ENCODE data around the gene GDPD4. TPM values are rescaled to one million over a fixed set of nuclear protein-coding genes. Genes with fewer than 3 reads are reported as not detected.

Gene GDPD4
- total and polyA plus RNA-seq, 2 of the 4 experiments (the other 2 are of a cell fraction) = not detected

GRCh38 chr11:77214557-77214956, 86.9 kb downstream of the GDPD4 start:
- BruUV-seq (replicated peaks) = no TSS peak
- no peak overlapping the region for H3K56ac ChIP-seq (ENCODE audit: extremely low read depth, insufficient read depth, low read length)
- no peaks in the 10 kb centered on the region for H3K9me1 ChIP-seq (ENCODE audit: insufficient read depth, low read length)
- H3K4me3 ChIP-seq (ENCODE audit: insufficient read depth, low read depth, low read length) = no peak overlapping the region
- H3K36me3 ChIP-seq (ENCODE audit: control insufficient read depth, insufficient read depth, low read length) = no peaks in the 10 kb centered on the region
- no peak overlapping the region for H4K8ac ChIP-seq (ENCODE audit: low read depth in 2 of 2, low read length in 2 of 2)
- no peak overlapping the region for H2AFZ ChIP-seq (replicated peaks; ENCODE audit: low read length, poor library complexity)
- no peak overlapping the region for H3K18ac ChIP-seq (ENCODE audit: low read depth, low read length)
- H2BK5ac ChIP-seq (ENCODE audit: low read depth, low read length, poor library complexity, severe bottlenecking) = no peak overlapping the region
- peaks cover 16% of the 10 kb centered on the region for H3K27me3 ChIP-seq (ENCODE audit: control insufficient read depth, insufficient read depth, low read length)
- dilution Hi-C loops (cut with HindIII; ENCODE audit: low sequenced_read_pairs, unreplicated experiment) (no loop called here), in situ Hi-C loops (cut with MboI; ENCODE audit: low sequenced_read_pairs) (no loop called here), intact Hi-C loops (cut with micrococcal nuclease) (no loop called here)
- no peak overlapping the region for H2BK15ac ChIP-seq (ENCODE audit: low read depth, low read length)
- no peak overlapping the region for H2BK120ac ChIP-seq (ENCODE audit: low read depth, low read length)
- no peaks in the 10 kb centered on the region for H4K20me1 ChIP-seq (ENCODE audit: insufficient read depth, low read length)
- ChIA-PET CTCF (no interaction called here), POLR2A (ENCODE audit: unreplicated experiment) (no interaction called here)
- no peak overlapping the region for H3K9ac ChIP-seq (ENCODE audit: low read depth, low read length)
- no peak overlapping the region for H3K23ac ChIP-seq (ENCODE audit: low read depth, low read length)
- no peak overlapping the region for H3K27ac ChIP-seq (ENCODE audit: insufficient read depth, low read length)
- ATAC-seq (ENCODE audit: low read depth) (no peak), DNase-seq (no peak)
- no peaks in the 10 kb centered on the region for H3K9me3 ChIP-seq (ENCODE audit: control insufficient read depth, insufficient read depth, low read length)
- no peak overlapping the region for H3K4ac ChIP-seq (ENCODE audit: low read depth, low read length)
- H3K14ac ChIP-seq (replicated peaks; ENCODE audit: low read depth, low read length) = no peak overlapping the region
- no peak overlapping the region for H4K5ac ChIP-seq (ENCODE audit: low read depth, low read length)
- no peak overlapping the region for H3K4me2 ChIP-seq (ENCODE audit: low read depth, low read length)
- H2BK20ac ChIP-seq (ENCODE audit: low read depth, low read length) = no peak overlapping the region
- no peak overlapping the region for H4K91ac ChIP-seq (ENCODE audit: insufficient read depth, low read depth, low read length)
- no peaks in the 10 kb centered on the region for H3K4me1 ChIP-seq (ENCODE audit: control insufficient read depth, insufficient read depth, low read length)
- no peak overlapping the region for H2AK5ac ChIP-seq (ENCODE audit: low read depth, low read length)
- H2AK9ac ChIP-seq (replicated peaks; ENCODE audit: low read depth, low read length, poor library complexity) = no peak overlapping the region
- WGBS, 2 experiments (ENCODE audit: extremely low coverage in 2 of 2, insufficient read length in 1 of 2) = no CpG with 5 or more reads among the region's 9 CpGs
- H3K79me1 ChIP-seq (ENCODE audit: low read depth in 1 of 2, low read length in 2 of 2) = no peaks in the 10 kb centered on the region
- no peak for TF ChIP-seq POLR2A (IDR thresholded peaks at IDR 0.05; ENCODE audit: low read depth, low read length)
- no peak for TF ChIP-seq NFE2L2 (IDR thresholded peaks at IDR 0.05; ENCODE audit: low read depth, low read length)
- TF ChIP-seq ELK1 (IDR thresholded peaks at IDR 0.05; ENCODE audit: borderline replicate concordance, low read depth, low read length) = no peak
- no peak for TF ChIP-seq MXI1 (IDR thresholded peaks at IDR 0.05; ENCODE audit: borderline replicate concordance, low read depth, low read length)
- no peak for TF ChIP-seq SMC3 (IDR thresholded peaks at IDR 0.05; ENCODE audit: low read depth, low read length)
- no peak for TF ChIP-seq MAZ (IDR thresholded peaks at IDR 0.05; ENCODE audit: borderline replicate concordance, low read depth, low read length)
- no peak for TF ChIP-seq CEBPB (IDR thresholded peaks at IDR 0.05; ENCODE audit: low read depth, low read length)
- no peak for TF ChIP-seq BHLHE40 (IDR thresholded peaks at IDR 0.05; ENCODE audit: low read depth, low read length)
- no peak for TF ChIP-seq MAFK (IDR thresholded peaks at IDR 0.05; ENCODE audit: low read depth, low read length)
- no peak for TF ChIP-seq CHD1 (IDR thresholded peaks at IDR 0.05; ENCODE audit: low read depth, low read length)
- TF ChIP-seq RAD21 (IDR thresholded peaks at IDR 0.05; ENCODE audit: low read length) = no peak
